Trophoblast cell (in vitro differentiated cells and primary cell): ENCODE measurements around the gene SLC19A1.
A peak's percentile ranks its signal among the peaks of the same experiment; 100 is the strongest.

Source experiments
- DNase-seq, 2 donors: peaks; one replicate each; pipeline ENCODE4 v3.0.0-alpha.2; 2016
- H2AFZ ChIP-seq: 2 replicates; pipeline ENCODE4 v1.6.1; 2013; ENCODE audit warnings: low read length, moderate library complexity, mild to moderate bottlenecking; ENCODE audit not compliant: insufficient read depth, poor library complexity
- H2AK5ac ChIP-seq: 2 replicates; pipeline ENCODE4 v1.6.1; 2013; ENCODE audit warnings: mild to moderate bottlenecking, low read length
- H2BK120ac ChIP-seq: 2 replicates; pipeline ENCODE4 v1.6.1; 2013; ENCODE audit warnings: low read length, mild to moderate bottlenecking, moderate library complexity; ENCODE audit not compliant: insufficient read depth, poor library complexity
- H2BK12ac ChIP-seq: 2 replicates; pipeline ENCODE4 v1.6.1; 2013; ENCODE audit warnings: mild to moderate bottlenecking, low read length, moderate library complexity
- H2BK5ac ChIP-seq: 2 replicates; pipeline ENCODE4 v1.6.1; 2013; ENCODE audit warnings: low read length, low read depth, moderate library complexity, mild to moderate bottlenecking; ENCODE audit not compliant: poor library complexity
- H3K14ac ChIP-seq: 2 replicates; pipeline ENCODE4 v1.6.1; 2013; ENCODE audit warnings: mild to moderate bottlenecking, low read length
- H3K18ac ChIP-seq: 2 replicates; pipeline ENCODE4 v1.6.1; 2013; ENCODE audit warnings: mild to moderate bottlenecking, low read length
- H3K23ac ChIP-seq: 2 replicates; pipeline ENCODE4 v1.6.1; 2013; ENCODE audit warnings: low read length
- H3K27ac ChIP-seq: 2 replicates; pipeline ENCODE4 v1.5.1; 2013; ENCODE audit warnings: low read depth, mild to moderate bottlenecking, inconsistent platforms, low read length, moderate library complexity
- H3K27me3 ChIP-seq: 2 replicates; pipeline ENCODE4 v1.6.1; 2013; ENCODE audit warnings: inconsistent platforms, mild to moderate bottlenecking, low read length, moderate library complexity; ENCODE audit not compliant: insufficient read depth
- H3K36me3 ChIP-seq, 2 experiments: 1 replicate in 1 of 2; 2 replicates in 1 of 2; pipeline ENCODE4 v1.6.1; 2013; ENCODE audit warnings: low read length in 2 of 2, mild to moderate bottlenecking in 2 of 2, moderate library complexity in 1 of 2; ENCODE audit not compliant: insufficient read depth in 2 of 2, control insufficient read depth in 1 of 2
- H3K4ac ChIP-seq: 2 replicates; pipeline ENCODE4 v1.6.1; 2013; ENCODE audit warnings: low read depth, mild to moderate bottlenecking, low read length, moderate library complexity
- H3K4me1 ChIP-seq, 2 experiments: 1 replicate in 1 of 2; 2 replicates in 1 of 2; pipeline ENCODE4 v1.6.1; 2013; ENCODE audit warnings: low read length in 2 of 2, mild to moderate bottlenecking in 2 of 2, moderate library complexity in 1 of 2; ENCODE audit not compliant: insufficient read depth in 2 of 2, control insufficient read depth in 1 of 2
- H3K4me2 ChIP-seq: 2 replicates; pipeline ENCODE4 v1.6.1; 2013; ENCODE audit warnings: inconsistent platforms, mild to moderate bottlenecking, low read length, moderate library complexity
- H3K4me3 ChIP-seq: 2 replicates; pipeline ENCODE4 v1.5.1; 2013; ENCODE audit warnings: mild to moderate bottlenecking, low read depth, low read length, inconsistent platforms
- H3K79me1 ChIP-seq: one replicate; pipeline ENCODE4 v1.6.1; 2013; ENCODE audit warnings: low read length
- H3K79me2 ChIP-seq: 2 replicates; pipeline ENCODE4 v1.6.1; 2013; ENCODE audit warnings: low read length, mild to moderate bottlenecking; ENCODE audit not compliant: control insufficient read depth, insufficient read depth, poor library complexity
- H3K9ac ChIP-seq: 2 replicates; pipeline ENCODE4 v1.6.1; 2013; ENCODE audit warnings: mild to moderate bottlenecking, low read length
- H3K9me3 ChIP-seq: 2 replicates; pipeline ENCODE4 v1.6.1; 2013; ENCODE audit warnings: low read depth, mild to moderate bottlenecking, control low read depth, inconsistent platforms, low read length; ENCODE audit not compliant: insufficient read depth
- H4K12ac ChIP-seq: 2 replicates; pipeline ENCODE4 v1.6.1; 2013; ENCODE audit warnings: low read depth, mild to moderate bottlenecking, low read length, moderate library complexity
- H4K8ac ChIP-seq: 2 replicates; pipeline ENCODE4 v1.6.1; 2013; ENCODE audit warnings: low read depth, mild to moderate bottlenecking, low read length, moderate library complexity
- H4K91ac ChIP-seq: one replicate; pipeline ENCODE4 v1.6.1; 2013; ENCODE audit warnings: low read depth, mild to moderate bottlenecking, low read length, moderate library complexity
- whole genome bisulfite sequencing: extraction: QIAGEN DNeasy Blood & Tissue Kit; methylation state at CpG from one replicate; pipeline ENCODE4 v1.1.7; 2013; ENCODE audit warnings: missing lambda C conversion rate; ENCODE audit not compliant: insufficient read length, insufficient coverage; ENCODE audit errors: extremely low coverage; 5-methylcytosine and 5-hydroxymethylcytosine counted together

Gene SLC19A1

DNA sequence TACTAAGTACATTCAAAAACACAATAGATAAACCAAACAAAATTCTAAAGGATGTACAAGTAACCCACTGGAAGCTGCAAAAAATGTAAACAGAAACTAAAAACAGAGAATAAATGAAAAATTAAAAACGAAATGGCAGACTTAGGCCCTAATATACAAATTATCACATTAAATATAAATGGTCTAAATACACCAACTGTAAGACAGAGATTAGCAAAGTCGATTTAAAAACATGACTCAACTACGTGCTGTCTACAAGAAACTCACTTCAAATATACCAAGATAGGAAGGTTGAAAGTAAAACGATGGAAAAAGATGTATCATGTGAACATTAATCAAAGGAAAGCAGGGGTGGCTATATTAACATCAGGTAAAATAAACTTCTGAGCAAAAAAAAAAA, 23.1 kb downstream of the SLC19A1 start:
- peaks cover 21 to 24% of the 10 kb centered on the region in 2 experiments for H3K36me3 ChIP-seq
- peaks cover 13 to 14% of the 10 kb centered on the region in 2 experiments for H3K4me1 ChIP-seq
- no peaks in the 10 kb centered on the region for H3K79me2 ChIP-seq
- H3K4me2 ChIP-seq = no peak overlapping the region
- peaks cover 9% of the 10 kb centered on the region for H3K79me1 ChIP-seq
- no peak overlapping the region for H4K12ac ChIP-seq
- DNase-seq = no peak
- H4K91ac ChIP-seq = no peak overlapping the region
- H2BK12ac ChIP-seq = no peak overlapping the region
- no peak overlapping the region for H3K23ac ChIP-seq
- H2BK5ac ChIP-seq = no peak overlapping the region
- H3K4me3 ChIP-seq = no peak overlapping the region
- no CpG with 5 or more reads among the region's 4 CpGs for WGBS
- H3K4ac ChIP-seq = no peak overlapping the region
- H3K14ac ChIP-seq = no peak overlapping the region
- H3K18ac ChIP-seq = no peak overlapping the region
- no peak overlapping the region for H2BK120ac ChIP-seq
- H3K27me3 ChIP-seq = no peaks in the 10 kb centered on the region
- peaks cover 13% of the 10 kb centered on the region for H3K9me3 ChIP-seq
- no peak overlapping the region for H4K8ac ChIP-seq
- no peak overlapping the region for H3K9ac ChIP-seq
- no peak overlapping the region for H2AFZ ChIP-seq
- H2AK5ac ChIP-seq = no peak overlapping the region
- no peak overlapping the region for H3K27ac ChIP-seq

DNA sequence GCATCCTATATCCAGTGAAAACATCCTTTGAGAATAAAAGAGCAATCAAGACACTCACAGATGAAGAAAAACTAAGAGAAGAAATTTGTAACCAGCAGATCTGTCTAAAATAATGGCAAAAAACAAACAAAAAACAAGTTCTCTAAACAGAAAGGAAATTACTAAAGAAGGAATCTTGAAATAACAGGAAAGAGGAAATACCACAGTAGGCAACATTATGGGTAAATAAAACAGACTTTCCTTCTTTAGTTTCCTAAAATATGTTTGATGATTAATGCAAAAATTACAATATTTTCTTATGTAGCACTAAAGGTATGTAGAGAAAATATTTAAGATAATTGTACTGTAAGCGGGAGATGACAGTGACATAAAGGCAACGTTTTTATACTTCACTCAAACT, 23.5 kb downstream of the SLC19A1 start:
- no peak overlapping the region for H2BK120ac ChIP-seq
- no peak overlapping the region for H4K91ac ChIP-seq
- H3K18ac ChIP-seq = no peak overlapping the region
- no peak overlapping the region for H3K27ac ChIP-seq
- peak in 1 of 2 donors; percentile 22 for DNase-seq
- H3K4me1 ChIP-seq = peaks cover 13 to 14% of the 10 kb centered on the region in 2 experiments
- no CpG with 5 or more reads among the region's 2 CpGs for WGBS
- no peak overlapping the region for H2BK12ac ChIP-seq
- no peak overlapping the region for H3K14ac ChIP-seq
- no peak overlapping the region for H3K9ac ChIP-seq
- H3K4ac ChIP-seq = no peak overlapping the region
- peaks cover 9% of the 10 kb centered on the region for H3K79me1 ChIP-seq
- no peak overlapping the region for H3K4me3 ChIP-seq
- H3K4me2 ChIP-seq = no peak overlapping the region
- no peak overlapping the region for H4K8ac ChIP-seq
- peaks cover 23 to 28% of the 10 kb centered on the region in 2 experiments for H3K36me3 ChIP-seq
- no peak overlapping the region for H2AK5ac ChIP-seq
- H3K79me2 ChIP-seq = no peaks in the 10 kb centered on the region
- H4K12ac ChIP-seq = no peak overlapping the region
- peaks cover 11% of the 10 kb centered on the region for H3K9me3 ChIP-seq
- no peak overlapping the region for H2AFZ ChIP-seq
- H3K23ac ChIP-seq = no peak overlapping the region
- H2BK5ac ChIP-seq = no peak overlapping the region
- no peaks in the 10 kb centered on the region for H3K27me3 ChIP-seq

DNA sequence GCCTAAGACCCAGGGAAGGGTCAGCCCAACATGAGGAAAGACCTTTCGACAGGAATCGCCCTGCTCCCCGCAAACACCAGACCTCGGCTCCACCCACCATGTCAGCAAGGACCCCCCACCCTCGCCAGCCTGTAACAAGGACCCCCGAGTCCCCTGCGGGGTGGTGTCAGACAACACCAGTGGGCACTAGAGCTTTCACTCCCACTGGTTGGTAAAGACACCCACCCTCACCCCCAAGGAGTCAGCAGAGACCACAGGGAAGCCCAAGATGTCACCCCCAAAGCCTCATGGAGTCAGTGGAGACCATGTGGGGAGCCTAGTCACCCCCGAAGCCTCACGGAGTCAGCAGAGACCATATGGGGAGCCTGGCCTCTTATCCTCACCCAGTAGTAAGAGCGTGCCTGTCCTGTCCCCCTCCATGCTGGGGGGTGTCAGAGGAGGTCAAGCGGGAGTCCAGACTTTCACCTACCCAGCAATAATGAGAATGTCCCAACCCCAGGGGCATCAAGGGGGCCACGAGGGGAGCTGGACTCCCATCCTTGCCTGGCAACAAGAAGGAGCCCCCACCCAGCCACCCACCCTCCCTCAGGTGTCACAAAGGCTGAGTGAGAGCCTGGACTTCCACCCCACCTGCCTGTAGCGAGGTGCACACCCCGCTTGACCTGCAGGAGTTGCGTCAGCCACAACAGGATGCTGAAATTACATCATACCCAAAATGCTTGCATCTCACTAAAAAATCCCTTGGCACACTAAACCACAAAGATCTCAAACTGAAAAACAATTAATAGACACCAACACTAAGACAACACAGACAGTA, 24.8 kb downstream of the SLC19A1 start:
- no peaks in the 10 kb centered on the region for H3K79me2 ChIP-seq
- DNase-seq = no peak
- no peak overlapping the region for H3K23ac ChIP-seq
- peaks cover 13 to 14% of the 10 kb centered on the region in 2 experiments for H3K4me1 ChIP-seq
- no peak overlapping the region for H3K4ac ChIP-seq
- no peak overlapping the region for H2BK120ac ChIP-seq
- no peaks in the 10 kb centered on the region for H3K27me3 ChIP-seq
- no peak overlapping the region for H4K12ac ChIP-seq
- no peak overlapping the region for H3K14ac ChIP-seq
- H4K8ac ChIP-seq = no peak overlapping the region
- peaks cover 7% of the 10 kb centered on the region for H3K9me3 ChIP-seq
- no peak overlapping the region for H2AK5ac ChIP-seq
- H3K9ac ChIP-seq = no peak overlapping the region
- H2BK12ac ChIP-seq = no peak overlapping the region
- no peak overlapping the region for H4K91ac ChIP-seq
- peaks cover 28 to 36% of the 10 kb centered on the region in 2 experiments for H3K36me3 ChIP-seq
- H3K4me3 ChIP-seq = no peak overlapping the region
- no peak overlapping the region for H3K27ac ChIP-seq
- H2BK5ac ChIP-seq = no peak overlapping the region
- H3K18ac ChIP-seq = no peak overlapping the region
- H2AFZ ChIP-seq = no peak overlapping the region
- H3K4me2 ChIP-seq = no peak overlapping the region
- WGBS = no CpG with 5 or more reads among the region's 15 CpGs
- peaks cover 9% of the 10 kb centered on the region for H3K79me1 ChIP-seq

DNA sequence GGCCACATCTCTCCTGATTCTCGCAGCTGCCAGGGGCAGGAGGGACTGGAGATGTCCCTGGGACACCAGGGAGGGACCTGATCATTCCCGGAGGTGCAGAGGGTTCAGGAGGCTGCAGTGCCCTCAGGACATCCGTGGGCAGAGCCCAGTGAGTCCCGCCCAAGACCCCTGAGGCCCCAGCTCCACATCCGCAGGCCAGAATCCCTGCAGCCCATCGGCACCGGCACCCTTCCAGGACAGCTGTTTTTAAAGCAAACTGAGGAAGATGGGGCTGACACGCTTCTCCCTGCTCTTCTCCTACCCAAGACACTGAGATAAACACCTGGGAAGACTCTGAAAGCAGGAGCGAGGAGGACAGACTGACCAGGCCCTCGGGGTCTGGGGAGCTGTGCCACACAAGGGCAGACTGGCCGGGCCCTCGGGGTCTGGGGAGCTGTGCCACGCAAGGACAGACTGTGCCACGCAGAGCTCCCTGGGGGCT, 25.5 kb downstream of the SLC19A1 start:
- H3K4ac ChIP-seq = no peak overlapping the region
- H3K9ac ChIP-seq = no peak overlapping the region
- no peak overlapping the region for H2AK5ac ChIP-seq
- H2BK12ac ChIP-seq = no peak overlapping the region
- H2AFZ ChIP-seq = no peak overlapping the region
- no peak overlapping the region for H3K14ac ChIP-seq
- H3K4me1 ChIP-seq = peaks cover 13 to 14% of the 10 kb centered on the region in 2 experiments
- H4K8ac ChIP-seq = no peak overlapping the region
- H3K79me2 ChIP-seq = no peaks in the 10 kb centered on the region
- no CpG with 5 or more reads among the region's 14 CpGs for WGBS
- no peak overlapping the region for H3K23ac ChIP-seq
- H3K27ac ChIP-seq = no peak overlapping the region
- no peak overlapping the region for H3K4me3 ChIP-seq
- no peak overlapping the region for H4K12ac ChIP-seq
- peaks cover 9% of the 10 kb centered on the region for H3K79me1 ChIP-seq
- no peak overlapping the region for H4K91ac ChIP-seq
- no peaks in the 10 kb centered on the region for H3K27me3 ChIP-seq
- H3K18ac ChIP-seq = no peak overlapping the region
- H3K4me2 ChIP-seq = no peak overlapping the region
- peaks cover 7% of the 10 kb centered on the region for H3K9me3 ChIP-seq
- peaks cover 36 to 40% of the 10 kb centered on the region in 2 experiments for H3K36me3 ChIP-seq
- H2BK120ac ChIP-seq = no peak overlapping the region
- no peak for DNase-seq
- H2BK5ac ChIP-seq = no peak overlapping the region
